Upper lobe of right lung (tissue), 1 donor: ENCODE data around the gene ICE1. TPM values are rescaled to one million over a fixed set of nuclear protein-coding genes. Genes with fewer than 3 reads are reported as not detected.

Experiments used
- ATAC-seq: fragments of 200-7000 bp; cut with Tn5 transposase; one replicate; pipeline ENCODE4 v1.9.1; 2020; ENCODE audit warnings: mild to moderate bottlenecking, moderate library complexity
- DNase-seq: peaks from one replicate; pipeline ENCODE4 v3.0.0-alpha.2; 2020
- H3K27ac ChIP-seq: fragments of 200-600 bp; one replicate; pipeline ENCODE4 v1.8.0; 2022
- H3K27me3 ChIP-seq: fragments of 200-600 bp; one replicate; pipeline ENCODE4 v1.8.0; 2022; ENCODE audit warnings: mild to moderate bottlenecking
- H3K36me3 ChIP-seq: fragments of 200-600 bp; one replicate; pipeline ENCODE4 v1.8.0; 2022
- H3K4me1 ChIP-seq: fragments of 200-600 bp; one replicate; pipeline ENCODE4 v1.8.0; 2022
- H3K4me3 ChIP-seq: fragments of 200-600 bp; one replicate; pipeline ENCODE4 v1.8.0; 2022; ENCODE audit warnings: mild to moderate bottlenecking
- H3K9me3 ChIP-seq: fragments of 200-600 bp; one replicate; pipeline ENCODE4 v1.8.0; 2022
- CTCF ChIP-seq: fragments of 200-600 bp; IDR thresholded peaks from one replicate; pipeline ENCODE4 v1.8.0; 2022; ENCODE audit warnings: antibody characterized with exemption
- intact Hi-C: fragments of 100-400 bp; cut with DNase I; formaldehyde crosslinking; loops from one replicate; pipeline ENCODE4 v1.11.0; 2022
- total RNA-seq: library from RNA; stranded (reverse); fragmentation: NEBNext Ultra II Directional; extraction: Animal tissue kit (Norgen Biotek cat#: 25700); gene quantifications from one replicate; pipeline ENCODE4 v1.2.1, GENCODE V29; 2021
- donor health status: DM: no; HTN: yes; CAD: no; lungs with severe emphysema.

The ICE1 gene
- total RNA-seq, 1 donor from 2014 or later: 28.5 TPM

- Histone ChIP-seq H3K9me3 (no peaks in the 10 kb centered on the region), H3K36me3 (peaks cover 9% of the 10 kb centered on the region), H3K4me3 (no peak overlapping the region), H3K27me3 (no peaks in the 10 kb centered on the region), H3K27ac (no peak overlapping the region), H3K4me1 (peaks cover 10% of the 10 kb centered on the region)
- ATAC-seq (no peak), DNase-seq (no peak)
- no peak for TF ChIP-seq CTCF
- intact Hi-C loops: no loop called here
Measured at GRCh38 chr5:5432020-5432707, 9.7 kb downstream of the ICE1 start.

GRCh38 chr5:5436203-5436760 is 13.8 kb downstream of the ICE1 start:
- no peak for TF ChIP-seq CTCF
- Histone ChIP-seq H3K4me1 (peaks cover 10% of the 10 kb centered on the region), H3K27ac (no peak overlapping the region), H3K36me3 (peaks cover 37% of the 10 kb centered on the region), H3K4me3 (no peak overlapping the region), H3K9me3 (no peaks in the 10 kb centered on the region), H3K27me3 (no peaks in the 10 kb centered on the region)
- intact Hi-C loops: no loop called here
- ATAC-seq: no peak
- no peak for DNase-seq

- no peak for DNase-seq
- no peak for TF ChIP-seq CTCF
- ATAC-seq: no peak
- Histone ChIP-seq H3K27me3 (no peaks in the 10 kb centered on the region), H3K4me1 (peaks cover 6% of the 10 kb centered on the region), H3K27ac (no peak overlapping the region), H3K4me3 (no peak overlapping the region), H3K36me3 (peaks cover 49% of the 10 kb centered on the region), H3K9me3 (no peaks in the 10 kb centered on the region)
- intact Hi-C loops: no loop called here
Measured at GRCh38 chr5:5437227-5438172, 15.0 kb downstream of the ICE1 start.

- H3K9me3 ChIP-seq: no peaks in the 10 kb centered on the region
- DNase-seq (no peak), ATAC-seq (no peak)
- TF ChIP-seq CTCF: no peak
- H3K4me3 ChIP-seq: no peak overlapping the region
- no peaks in the 10 kb centered on the region for H3K4me1 ChIP-seq
- peaks cover 94% of the 10 kb centered on the region for H3K36me3 ChIP-seq
- no peaks in the 10 kb centered on the region for H3K27me3 ChIP-seq
- no peak overlapping the region for H3K27ac ChIP-seq
- intact Hi-C loops: no loop called here
Measured at GRCh38 chr5:5451863-5452262, 29.4 kb downstream of the ICE1 start.

- no peaks in the 10 kb centered on the region for H3K27me3 ChIP-seq
- DNase-seq: no peak
- ATAC-seq: no peak
- no peak overlapping the region for H3K27ac ChIP-seq
- peaks cover 95% of the 10 kb centered on the region for H3K36me3 ChIP-seq
- no peaks in the 10 kb centered on the region for H3K9me3 ChIP-seq
- TF ChIP-seq CTCF: no peak
- intact Hi-C loops: no loop called here
- H3K4me1 ChIP-seq: no peaks in the 10 kb centered on the region
- H3K4me3 ChIP-seq: no peak overlapping the region
Measured at GRCh38 chr5:5453131-5453530, 30.7 kb downstream of the ICE1 start.
